GM21528 (cell line): ENCODE results near the gene SCN3B.

Experiments
- ATAC-seq: cut with Tn5 transposase; IDR thresholded peaks from one replicate; pipeline ENCODE4 v1.9.1; 2021; ENCODE audit warnings: mild to moderate bottlenecking, moderate library complexity; ENCODE audit not compliant: unreplicated experiment, low FRiP score

SCN3B gene

DNA sequence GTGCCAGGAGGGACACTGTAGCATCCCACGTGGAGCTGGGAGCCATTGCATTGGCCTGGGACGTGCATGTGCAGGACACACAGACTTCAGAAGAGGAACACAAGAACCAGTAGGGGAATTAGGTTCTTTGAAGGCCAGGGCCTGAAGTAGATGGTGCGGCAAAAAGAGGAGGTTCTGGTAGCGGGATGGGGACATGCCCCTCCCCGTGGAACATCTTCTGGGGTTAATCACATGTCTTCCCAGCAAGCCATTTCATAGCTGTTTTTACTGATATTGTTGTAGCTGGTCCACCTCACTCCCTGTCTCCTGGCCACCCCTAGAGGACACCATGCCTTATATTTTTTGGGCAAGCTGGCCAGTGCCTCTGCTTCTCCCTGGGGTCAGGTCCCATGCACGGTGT is 74.3 kb downstream of the SCN3B start:
- ATAC-seq: peak; percentile 9

DNA sequence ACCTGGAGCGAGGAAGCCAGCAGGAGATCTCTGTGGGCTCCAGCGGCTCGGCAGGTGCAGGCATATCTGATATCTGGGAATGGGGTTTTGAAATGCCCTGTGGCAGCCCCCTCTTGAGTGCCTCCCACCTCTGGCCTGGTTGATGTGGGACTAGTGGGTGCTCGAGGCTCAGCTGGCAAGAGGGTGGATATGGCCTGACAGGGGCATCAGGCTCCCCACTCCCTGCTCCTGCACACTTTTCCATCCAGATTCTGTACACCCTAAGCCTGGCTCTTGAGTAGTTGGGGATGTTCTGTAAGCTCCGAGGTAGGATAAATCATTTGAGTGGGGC is 75.0 kb downstream of the SCN3B start:
- no peak for ATAC-seq
